RWPE2 (cell line): Measurements from ENCODE around the gene ITGA11.
A peak's percentile ranks its signal among the peaks of the same experiment; 100 is the strongest.

Source experiments
- ATAC-seq: fragments of 200-7000 bp; cut with Tn5 transposase; 3 replicates; pipeline ENCODE4 v1.9.1; 2021; ENCODE audit warnings: low read depth
- DNase-seq: peaks from one replicate; pipeline ENCODE4 v3.0.0-alpha.2; 2020; ENCODE audit warnings: low spot score
- H3K27ac ChIP-seq: fragments of 450-650 bp; 2 replicates; pipeline ENCODE4 v1.5.1; 2017; ENCODE audit warnings: mild to moderate bottlenecking; ENCODE audit not compliant: poor library complexity, severe bottlenecking
- H3K27me3 ChIP-seq: fragments of 250-450 bp; sonication (Bioruptor Pico); 2 replicates; pipeline ENCODE4 v1.5.1; 2021; ENCODE audit warnings: mild to moderate bottlenecking, moderate library complexity; ENCODE audit not compliant: insufficient read depth, poor library complexity, severe bottlenecking
- H3K36me3 ChIP-seq: fragments of 250-450 bp; sonication (Bioruptor Pico); 2 replicates; pipeline ENCODE4 v1.5.1; 2020; ENCODE audit warnings: low read depth, mild to moderate bottlenecking, moderate library complexity
- H3K4me1 ChIP-seq: fragments of 250-450 bp; sonication (Bioruptor Pico); 2 replicates; pipeline ENCODE4 v1.5.1; 2021; ENCODE audit warnings: mild to moderate bottlenecking, moderate library complexity; ENCODE audit not compliant: insufficient read depth, poor library complexity, severe bottlenecking
- H3K4me3 ChIP-seq: fragments of 250-450 bp; sonication (Bioruptor Pico); 2 replicates; pipeline ENCODE4 v1.5.1; 2021; ENCODE audit warnings: mild to moderate bottlenecking, moderate library complexity; ENCODE audit not compliant: severe bottlenecking
- H3K9me3 ChIP-seq: fragments of 250-450 bp; sonication (Bioruptor Pico); 2 replicates; pipeline ENCODE4 v1.5.1; 2021; ENCODE audit warnings: mild to moderate bottlenecking, moderate library complexity; ENCODE audit not compliant: severe bottlenecking
- TF ChIP-seq, protein P1 (sequence below): fragments of 450-650 bp; IDR thresholded peaks from one replicate; pipeline ENCODE4 v1.5.1; 2017; ENCODE audit warnings: mild to moderate bottlenecking, moderate library complexity; ENCODE audit not compliant: poor library complexity, severe bottlenecking

ITGA11 gene

DNA sequence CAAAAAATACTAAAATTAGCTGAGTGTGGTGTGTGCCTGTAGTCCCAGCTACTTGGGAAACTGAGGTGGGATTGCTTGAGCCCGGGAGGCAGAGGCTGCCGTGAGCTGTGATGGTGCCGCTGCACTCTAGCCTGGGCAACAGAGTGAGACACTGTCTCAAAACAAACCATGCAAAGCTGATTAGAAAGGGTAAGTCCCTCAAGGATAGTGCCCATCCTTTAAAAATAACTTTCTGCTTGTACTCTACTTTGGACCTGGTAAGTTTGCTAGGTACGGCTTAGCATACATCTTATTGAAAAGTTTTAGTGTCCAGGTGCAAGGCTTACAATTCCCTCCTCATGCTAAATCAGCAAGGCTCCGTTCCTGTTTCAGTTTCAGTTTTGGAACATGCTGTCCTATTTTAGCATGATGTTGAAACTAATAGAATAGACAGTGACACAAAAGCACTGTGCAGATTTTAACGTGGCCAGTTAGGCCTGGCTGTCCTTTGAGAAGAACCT is 133.0 kb downstream of the ITGA11 start:
- H3K36me3 ChIP-seq = peaks cover 35% of the 10 kb centered on the region
- H3K4me1 ChIP-seq = no peaks in the 10 kb centered on the region
- no peak for DNase-seq
- peak; percentile 8; the same call in 2 of the 3 replicates for ATAC-seq
- no peaks in the 10 kb centered on the region for H3K27me3 ChIP-seq
- TF ChIP-seq, protein P1, sequence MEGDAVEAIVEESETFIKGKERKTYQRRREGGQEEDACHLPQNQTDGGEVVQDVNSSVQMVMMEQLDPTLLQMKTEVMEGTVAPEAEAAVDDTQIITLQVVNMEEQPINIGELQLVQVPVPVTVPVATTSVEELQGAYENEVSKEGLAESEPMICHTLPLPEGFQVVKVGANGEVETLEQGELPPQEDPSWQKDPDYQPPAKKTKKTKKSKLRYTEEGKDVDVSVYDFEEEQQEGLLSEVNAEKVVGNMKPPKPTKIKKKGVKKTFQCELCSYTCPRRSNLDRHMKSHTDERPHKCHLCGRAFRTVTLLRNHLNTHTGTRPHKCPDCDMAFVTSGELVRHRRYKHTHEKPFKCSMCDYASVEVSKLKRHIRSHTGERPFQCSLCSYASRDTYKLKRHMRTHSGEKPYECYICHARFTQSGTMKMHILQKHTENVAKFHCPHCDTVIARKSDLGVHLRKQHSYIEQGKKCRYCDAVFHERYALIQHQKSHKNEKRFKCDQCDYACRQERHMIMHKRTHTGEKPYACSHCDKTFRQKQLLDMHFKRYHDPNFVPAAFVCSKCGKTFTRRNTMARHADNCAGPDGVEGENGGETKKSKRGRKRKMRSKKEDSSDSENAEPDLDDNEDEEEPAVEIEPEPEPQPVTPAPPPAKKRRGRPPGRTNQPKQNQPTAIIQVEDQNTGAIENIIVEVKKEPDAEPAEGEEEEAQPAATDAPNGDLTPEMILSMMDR = no peak
- no peak overlapping the region for H3K27ac ChIP-seq
- no peak overlapping the region for H3K4me3 ChIP-seq
- no peaks in the 10 kb centered on the region for H3K9me3 ChIP-seq

- Histone ChIP-seq H3K4me1 (no peaks in the 10 kb centered on the region), H3K9me3 (no peaks in the 10 kb centered on the region), H3K27me3 (no peaks in the 10 kb centered on the region), H3K36me3 (peaks cover 41% of the 10 kb centered on the region), H3K27ac (no peak overlapping the region), H3K4me3 (no peak overlapping the region)
- TF ChIP-seq, protein P1 = no peak
- ATAC-seq (no peak), DNase-seq (no peak)
These were observed 133.6 kb downstream of the ITGA11 start for GRCh38 chr15:68298336-68298735.

- TF ChIP-seq, protein P1 = no peak
- Histone ChIP-seq H3K4me3 (no peak overlapping the region), H3K27me3 (no peaks in the 10 kb centered on the region), H3K36me3 (peaks cover 72% of the 10 kb centered on the region), H3K9me3 (no peaks in the 10 kb centered on the region), H3K4me1 (no peaks in the 10 kb centered on the region), H3K27ac (no peak overlapping the region)
- peak; percentile 47; the same call in 2 of the 3 replicates for ATAC-seq
- no peak for DNase-seq
These were observed 136.8 kb downstream of the ITGA11 start for GRCh38 chr15:68295014-68295805.

DNA sequence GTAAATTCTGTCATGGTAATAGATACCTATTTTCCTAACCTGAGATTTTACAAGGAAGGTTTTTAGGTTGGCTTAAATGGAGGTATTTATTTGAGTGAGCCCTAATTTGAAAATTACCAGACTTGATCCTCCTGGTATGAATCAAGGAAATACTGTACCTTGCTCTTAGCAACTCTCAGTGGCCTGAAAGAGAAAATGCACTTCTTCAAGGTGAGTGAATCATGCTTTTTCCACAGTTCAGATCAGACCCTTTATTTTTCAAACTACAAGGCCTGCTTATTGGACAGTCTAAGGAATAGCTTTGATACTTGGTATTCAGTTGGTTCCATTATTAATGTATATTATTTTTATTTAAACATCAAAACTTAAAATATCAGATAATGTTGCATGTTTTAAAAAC is 139.0 kb downstream of the ITGA11 start:
- peaks cover 85% of the 10 kb centered on the region for H3K36me3 ChIP-seq
- no peak for ATAC-seq
- H3K4me3 ChIP-seq = no peak overlapping the region

More for the DNA sequence above, 139.0 kb downstream of the ITGA11 start:
- DNase-seq = no peak
- H3K9me3 ChIP-seq = no peaks in the 10 kb centered on the region
- TF ChIP-seq, protein P1 = no peak
- H3K27ac ChIP-seq = no peak overlapping the region
- no peaks in the 10 kb centered on the region for H3K27me3 ChIP-seq
- peaks cover 15% of the 10 kb centered on the region for H3K4me1 ChIP-seq
